HG02642 (cell line): ENCODE data around the gene DENND2A.
"Not testable (repeated sequence)": the region's sequence is repeated elsewhere in the genome, so short reads cannot be mapped to it uniquely, and the experiment has no call there.

Source experiments
- ATAC-seq: cut with Tn5 transposase; IDR thresholded peaks from one replicate; pipeline ENCODE4 v1.9.1; 2021; ENCODE audit warnings: mild to moderate bottlenecking; ENCODE audit not compliant: unreplicated experiment, poor library complexity

DENND2A gene

GRCh38 chr7:140557809-140558518 is 82.6 kb downstream of the DENND2A start:
- no peak for ATAC-seq

GRCh38 chr7:140557069-140557468 is 83.5 kb downstream of the DENND2A start:
- ATAC-seq, result no peak

- not testable (repeated sequence) for ATAC-seq
Measured at GRCh38 chr7:140553236-140553635, 87.4 kb downstream of the DENND2A start.

- ATAC-seq, result no peak
Measured at GRCh38 chr7:140552240-140552679, 88.4 kb downstream of the DENND2A start.

- ATAC-seq, result no peak
Measured at GRCh38 chr7:140551355-140552239, 89.0 kb downstream of the DENND2A start.

- ATAC-seq, result no peak
Measured at GRCh38 chr7:140546947-140547346, 93.7 kb downstream of the DENND2A start.

GRCh38 chr7:140544388-140544826 is 96.2 kb downstream of the DENND2A start:
- ATAC-seq, result no peak

- no peak for ATAC-seq
Measured at GRCh38 chr7:140542228-140542603, 98.4 kb downstream of the DENND2A start.

- no peak for ATAC-seq
Measured at GRCh38 chr7:140541513-140542227, 98.9 kb downstream of the DENND2A start.

- ATAC-seq, result no peak
Measured at GRCh38 chr7:140541176-140541512, 99.5 kb downstream of the DENND2A start.

GRCh38 chr7:140540136-140540777 is 100.4 kb downstream of the DENND2A start:
- ATAC-seq, result no peak

GRCh38 chr7:140539461-140539860 is 101.2 kb downstream of the DENND2A start:
- ATAC-seq, result no peak

- ATAC-seq, result no peak
Measured at GRCh38 chr7:140537750-140538482, 102.7 kb downstream of the DENND2A start.

- no peak for ATAC-seq
Measured at GRCh38 chr7:140534743-140535142, 105.9 kb downstream of the DENND2A start.

GRCh38 chr7:140533394-140533872 is 107.2 kb downstream of the DENND2A start:
- ATAC-seq, result no peak

- not testable (repeated sequence) for ATAC-seq
Measured at GRCh38 chr7:140529428-140529827, 111.2 kb downstream of the DENND2A start.

GRCh38 chr7:140526787-140527664 is 113.6 kb downstream of the DENND2A start:
- no peak for ATAC-seq

GRCh38 chr7:140526214-140526613 is 114.4 kb downstream of the DENND2A start:
- ATAC-seq, result no peak

GRCh38 chr7:140525743-140526142 is 114.9 kb downstream of the DENND2A start:
- ATAC-seq, result no peak
